ENCODE results near the gene PLTP.

The PLTP gene

DNA sequence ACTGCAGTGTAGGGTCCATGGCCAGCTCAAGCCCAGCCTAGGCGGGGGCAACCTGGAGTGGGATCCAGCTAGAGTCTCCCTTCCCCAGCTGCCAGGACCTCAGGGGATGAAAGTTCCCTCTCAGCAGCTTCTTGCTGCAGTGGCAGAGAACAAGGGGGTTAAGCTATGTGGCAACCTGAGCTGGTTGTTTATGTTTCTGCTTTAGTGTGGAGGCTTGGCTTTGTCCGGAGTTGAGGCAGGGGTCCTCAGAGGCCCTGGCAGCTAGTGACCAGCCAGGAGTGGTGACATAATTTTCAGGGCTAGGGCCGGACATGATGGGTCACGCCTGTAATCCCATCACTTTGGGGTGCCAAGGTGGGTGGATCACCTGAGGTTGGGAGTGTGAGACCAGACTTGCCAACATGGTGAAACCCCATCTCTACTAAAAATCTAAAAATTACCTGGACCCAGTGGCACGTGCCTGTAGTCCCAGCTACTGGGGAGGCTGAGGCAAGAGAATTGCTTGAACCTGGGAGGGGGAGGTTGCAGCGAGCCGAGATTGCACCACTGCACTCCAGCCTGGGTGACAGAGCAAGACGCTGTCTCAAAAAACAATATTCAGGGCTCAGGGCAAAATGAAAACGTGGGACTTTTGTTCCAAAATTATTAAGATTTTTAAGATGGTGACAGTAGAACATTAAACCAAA, 14.0 kb upstream of the PLTP start:
- Histone ChIP-seq H3K36me3 (ENCODE audit: low read depth) (no peaks in the 10 kb centered on the region), H3K27ac (ENCODE audit: poor library complexity, severe bottlenecking) (no peak overlapping the region), H3K4me3 (ENCODE audit: severe bottlenecking) (no peak overlapping the region), H3K9me3 (ENCODE audit: severe bottlenecking) (no peaks in the 10 kb centered on the region), H3K4me1 (ENCODE audit: insufficient read depth, poor library complexity, severe bottlenecking) (no peaks in the 10 kb centered on the region), H3K27me3 (ENCODE audit: insufficient read depth, poor library complexity, severe bottlenecking) (no peaks in the 10 kb centered on the region)
- ATAC-seq (ENCODE audit: low read depth) (no peak), DNase-seq (ENCODE audit: low spot score) (no peak)
- TF ChIP-seq, protein P1, sequence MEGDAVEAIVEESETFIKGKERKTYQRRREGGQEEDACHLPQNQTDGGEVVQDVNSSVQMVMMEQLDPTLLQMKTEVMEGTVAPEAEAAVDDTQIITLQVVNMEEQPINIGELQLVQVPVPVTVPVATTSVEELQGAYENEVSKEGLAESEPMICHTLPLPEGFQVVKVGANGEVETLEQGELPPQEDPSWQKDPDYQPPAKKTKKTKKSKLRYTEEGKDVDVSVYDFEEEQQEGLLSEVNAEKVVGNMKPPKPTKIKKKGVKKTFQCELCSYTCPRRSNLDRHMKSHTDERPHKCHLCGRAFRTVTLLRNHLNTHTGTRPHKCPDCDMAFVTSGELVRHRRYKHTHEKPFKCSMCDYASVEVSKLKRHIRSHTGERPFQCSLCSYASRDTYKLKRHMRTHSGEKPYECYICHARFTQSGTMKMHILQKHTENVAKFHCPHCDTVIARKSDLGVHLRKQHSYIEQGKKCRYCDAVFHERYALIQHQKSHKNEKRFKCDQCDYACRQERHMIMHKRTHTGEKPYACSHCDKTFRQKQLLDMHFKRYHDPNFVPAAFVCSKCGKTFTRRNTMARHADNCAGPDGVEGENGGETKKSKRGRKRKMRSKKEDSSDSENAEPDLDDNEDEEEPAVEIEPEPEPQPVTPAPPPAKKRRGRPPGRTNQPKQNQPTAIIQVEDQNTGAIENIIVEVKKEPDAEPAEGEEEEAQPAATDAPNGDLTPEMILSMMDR (IDR thresholded peaks at IDR 0.05; ENCODE audit: poor library complexity, severe bottlenecking), result no peak

DNA sequence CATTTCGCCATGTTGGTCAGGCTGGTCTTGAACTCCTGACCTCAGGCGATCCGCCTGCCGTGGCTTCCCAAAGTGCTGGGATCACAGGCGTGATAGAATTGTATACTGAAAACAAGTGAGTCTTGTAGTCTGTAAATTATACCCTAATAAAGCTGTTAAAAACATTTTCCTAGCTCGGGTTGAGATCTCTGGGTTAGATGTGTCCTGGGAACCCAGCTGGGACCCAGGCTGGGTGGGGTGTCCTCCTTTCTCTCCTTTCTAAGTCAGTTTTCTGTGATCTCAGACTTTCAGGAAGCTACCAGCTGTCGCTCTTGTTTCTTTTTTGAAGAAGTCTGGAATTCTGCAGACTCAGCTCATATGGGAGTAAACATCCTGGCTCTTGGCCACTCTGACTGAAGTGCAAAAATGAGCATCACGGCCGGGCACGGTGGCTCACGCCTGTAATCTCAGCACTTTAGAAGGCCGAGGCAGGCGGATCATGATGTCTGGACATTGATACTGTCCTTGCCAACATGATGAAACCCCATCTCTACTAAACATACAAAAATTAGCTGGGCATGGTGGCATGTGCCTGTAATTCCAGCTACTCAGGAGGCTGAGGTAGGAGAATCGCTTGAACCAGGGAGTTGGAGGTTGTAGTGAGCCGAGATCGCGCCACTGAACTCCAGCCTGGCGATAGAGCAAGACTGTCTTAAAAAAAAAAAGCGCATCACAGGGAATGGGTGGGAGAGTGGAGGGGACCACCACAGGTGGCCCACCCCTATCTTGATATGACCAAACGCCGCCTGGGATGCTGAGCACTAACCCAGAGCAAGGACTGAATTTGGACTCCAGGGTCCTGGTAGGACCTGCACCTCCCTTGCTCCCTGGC, 12.7 kb upstream of the PLTP start:
- Histone ChIP-seq H3K4me1 (ENCODE audit: insufficient read depth, poor library complexity, severe bottlenecking) (no peaks in the 10 kb centered on the region), H3K27ac (ENCODE audit: poor library complexity, severe bottlenecking) (no peak overlapping the region), H3K4me3 (ENCODE audit: severe bottlenecking) (no peak overlapping the region), H3K36me3 (ENCODE audit: low read depth) (no peaks in the 10 kb centered on the region), H3K27me3 (ENCODE audit: insufficient read depth, poor library complexity, severe bottlenecking) (no peaks in the 10 kb centered on the region), H3K9me3 (ENCODE audit: severe bottlenecking) (no peaks in the 10 kb centered on the region)
- TF ChIP-seq, protein P1 (IDR thresholded peaks at IDR 0.05; ENCODE audit: poor library complexity, severe bottlenecking), result no peak
- ATAC-seq (ENCODE audit: low read depth) (0 out of 3 replicates have a peak, but pooled peaks have one; percentile 8), DNase-seq (ENCODE audit: low spot score) (no peak)

DNA sequence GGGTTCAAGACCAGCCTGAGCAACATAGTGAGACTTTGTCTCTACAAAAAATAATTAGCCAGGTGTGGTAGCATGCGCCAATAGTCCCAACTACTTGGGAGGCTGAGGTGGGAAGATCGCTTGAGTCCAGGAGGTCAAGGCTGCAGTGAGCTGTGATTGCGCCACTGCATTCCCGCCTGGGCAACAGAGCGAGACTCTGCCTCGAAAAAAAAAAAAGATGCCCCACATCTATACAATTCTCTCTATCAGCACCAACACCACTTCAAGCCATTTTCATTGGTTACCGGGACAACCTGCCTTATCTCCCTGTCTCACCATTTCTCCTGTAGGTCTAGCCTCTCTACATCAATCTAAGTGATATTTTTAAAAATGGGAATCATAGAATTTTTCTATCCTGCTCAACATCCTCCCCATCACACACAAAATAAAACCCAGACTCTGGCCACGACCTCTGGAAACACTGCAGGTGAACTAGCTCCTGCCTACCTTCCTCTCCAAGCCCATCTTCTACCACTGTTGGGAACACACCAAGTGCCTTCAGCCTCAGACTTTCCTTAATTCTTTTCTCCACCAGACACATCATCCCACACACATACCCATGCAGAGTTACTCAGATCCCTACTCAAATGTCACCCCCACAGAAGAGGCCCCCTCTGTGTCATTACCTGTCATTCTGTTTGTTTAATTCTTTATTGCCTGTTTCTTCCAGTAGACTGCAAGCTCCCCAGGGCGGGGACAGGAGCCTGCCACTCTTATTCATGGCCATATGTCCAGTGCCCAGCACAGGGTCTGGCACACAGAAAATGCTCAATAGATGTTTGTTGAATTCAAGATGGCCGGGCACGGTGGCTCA, 9.6 kb upstream of the PLTP start:
- Histone ChIP-seq H3K9me3 (ENCODE audit: severe bottlenecking) (no peaks in the 10 kb centered on the region), H3K4me3 (ENCODE audit: severe bottlenecking) (no peak overlapping the region), H3K27ac (ENCODE audit: poor library complexity, severe bottlenecking) (no peak overlapping the region), H3K36me3 (ENCODE audit: low read depth) (no peaks in the 10 kb centered on the region), H3K4me1 (ENCODE audit: insufficient read depth, poor library complexity, severe bottlenecking) (no peaks in the 10 kb centered on the region), H3K27me3 (ENCODE audit: insufficient read depth, poor library complexity, severe bottlenecking) (no peaks in the 10 kb centered on the region)
- ATAC-seq (ENCODE audit: low read depth) (no peak), DNase-seq (ENCODE audit: low spot score) (no peak)
- TF ChIP-seq, protein P1 (IDR thresholded peaks at IDR 0.05; ENCODE audit: poor library complexity, severe bottlenecking), result no peak

DNA sequence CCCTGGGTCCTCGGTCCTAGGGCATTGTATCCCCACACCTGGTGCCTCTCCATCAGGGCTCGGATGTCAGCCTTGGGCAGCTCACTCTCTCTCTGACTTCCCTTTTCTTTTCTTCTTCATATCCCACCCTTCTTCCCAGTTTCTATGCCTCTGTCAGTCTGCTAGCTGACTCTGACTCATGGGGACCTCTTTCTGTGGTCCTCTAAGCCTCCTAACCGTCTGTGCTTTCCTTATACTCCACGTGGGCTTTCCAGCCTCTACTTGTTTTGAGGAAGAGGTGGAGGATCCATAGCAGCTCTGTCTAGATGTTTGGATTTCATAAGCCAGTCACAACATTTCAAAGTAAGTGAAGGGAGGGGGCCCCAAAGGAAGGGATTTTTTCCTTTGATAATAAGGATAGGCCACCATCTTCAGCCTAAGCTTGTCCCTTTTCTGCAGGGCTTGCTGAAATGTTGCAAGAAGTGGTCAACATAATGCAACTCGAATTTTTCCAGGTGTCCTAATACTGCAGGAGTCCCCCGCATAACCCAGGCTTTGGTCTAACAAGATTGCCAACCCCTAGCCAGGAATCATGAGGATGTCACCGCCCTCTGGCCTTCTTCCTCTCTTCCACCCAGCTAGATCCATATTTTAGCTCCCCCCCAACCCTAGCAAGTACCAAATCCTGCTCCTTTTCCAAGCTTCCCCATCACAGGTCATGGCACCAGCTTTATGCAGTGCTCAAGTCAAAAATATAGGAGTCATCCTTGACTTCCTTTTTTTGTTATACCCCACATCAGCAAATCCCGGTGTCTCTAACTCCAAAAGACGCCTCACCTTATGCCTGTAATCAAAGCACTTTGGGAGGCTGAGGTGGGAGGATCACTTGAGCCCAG, 8.7 kb upstream of the PLTP start:
- TF ChIP-seq, protein P1 (IDR thresholded peaks at IDR 0.05; ENCODE audit: poor library complexity, severe bottlenecking), result no peak
- no peaks in the 10 kb centered on the region for H3K36me3 ChIP-seq (ENCODE audit: low read depth)
- H3K27ac ChIP-seq (ENCODE audit: poor library complexity, severe bottlenecking), result no peak overlapping the region
- no peak overlapping the region for H3K4me3 ChIP-seq (ENCODE audit: severe bottlenecking)
- ATAC-seq (ENCODE audit: low read depth) (peak; percentile 8; the same call in 1 of the 3 replicates), DNase-seq (ENCODE audit: low spot score) (no peak)
- no peaks in the 10 kb centered on the region for H3K9me3 ChIP-seq (ENCODE audit: severe bottlenecking)
- H3K4me1 ChIP-seq (ENCODE audit: insufficient read depth, poor library complexity, severe bottlenecking), result no peaks in the 10 kb centered on the region
- no peaks in the 10 kb centered on the region for H3K27me3 ChIP-seq (ENCODE audit: insufficient read depth, poor library complexity, severe bottlenecking)
